Nephron progenitor cell (in vitro differentiated cells): ENCODE results near the gene CSMD2.

Source experiments
- DNase-seq: peaks from one replicate; pipeline ENCODE4 v3.0.0; 2021
- H3K27ac Mint-ChIP-seq: 2 replicates; pipeline ENCODE4 v1.8.0; 2021; ENCODE audit warnings: mild to moderate bottlenecking, moderate library complexity, mixed read lengths
- H3K27me3 Mint-ChIP-seq: 2 replicates; pipeline ENCODE4 v1.8.0; 2021; ENCODE audit warnings: mild to moderate bottlenecking, low read depth, mixed read lengths; ENCODE audit not compliant: poor library complexity
- H3K36me3 Mint-ChIP-seq: 2 replicates; pipeline ENCODE4 v1.8.0; 2021; ENCODE audit warnings: low read depth, mixed read lengths
- H3K4me1 Mint-ChIP-seq: 2 replicates; pipeline ENCODE4 v1.8.0; 2021; ENCODE audit warnings: mixed read lengths
- H3K4me3 Mint-ChIP-seq: 2 replicates; pipeline ENCODE4 v1.8.0; 2021; ENCODE audit warnings: mild to moderate bottlenecking, moderate library complexity, mixed read lengths
- H3K9me3 Mint-ChIP-seq: 2 replicates; pipeline ENCODE4 v1.8.0; 2021; ENCODE audit warnings: mild to moderate bottlenecking, moderate library complexity, mixed read lengths
- TF ChIP-seq, protein P1 (sequence below): fragments of 200-600 bp; sonication (generic); IDR thresholded peaks from 2 replicates; pipeline ENCODE4 v1.5.0; 2021; ENCODE audit warnings: antibody characterized with exemption

Gene CSMD2

DNA sequence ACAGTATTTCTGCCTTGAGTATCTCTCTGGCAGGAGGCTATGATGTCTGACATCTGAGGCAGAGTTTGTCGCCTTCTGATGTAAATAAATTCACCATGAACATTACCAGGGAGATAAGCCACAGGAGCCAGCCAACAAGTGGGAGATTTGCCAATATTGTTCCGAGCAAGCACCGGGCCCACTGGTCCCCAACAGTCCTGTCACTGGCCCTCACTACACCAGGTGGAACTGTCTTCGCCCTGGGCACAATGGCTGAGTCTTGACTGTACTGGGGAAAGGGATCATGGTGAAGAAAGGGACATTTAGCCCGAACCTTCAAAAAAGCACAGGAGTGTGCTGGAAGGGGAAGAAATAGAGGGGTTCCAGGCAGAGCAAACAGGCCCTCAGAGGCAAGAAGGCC is 243.7 kb downstream of the CSMD2 start:
- no peak for DNase-seq
- peaks cover 8% of the 10 kb centered on the region for H3K27me3 Mint-ChIP-seq
- no peak overlapping the region for H3K4me3 Mint-ChIP-seq
- TF ChIP-seq, protein P1, sequence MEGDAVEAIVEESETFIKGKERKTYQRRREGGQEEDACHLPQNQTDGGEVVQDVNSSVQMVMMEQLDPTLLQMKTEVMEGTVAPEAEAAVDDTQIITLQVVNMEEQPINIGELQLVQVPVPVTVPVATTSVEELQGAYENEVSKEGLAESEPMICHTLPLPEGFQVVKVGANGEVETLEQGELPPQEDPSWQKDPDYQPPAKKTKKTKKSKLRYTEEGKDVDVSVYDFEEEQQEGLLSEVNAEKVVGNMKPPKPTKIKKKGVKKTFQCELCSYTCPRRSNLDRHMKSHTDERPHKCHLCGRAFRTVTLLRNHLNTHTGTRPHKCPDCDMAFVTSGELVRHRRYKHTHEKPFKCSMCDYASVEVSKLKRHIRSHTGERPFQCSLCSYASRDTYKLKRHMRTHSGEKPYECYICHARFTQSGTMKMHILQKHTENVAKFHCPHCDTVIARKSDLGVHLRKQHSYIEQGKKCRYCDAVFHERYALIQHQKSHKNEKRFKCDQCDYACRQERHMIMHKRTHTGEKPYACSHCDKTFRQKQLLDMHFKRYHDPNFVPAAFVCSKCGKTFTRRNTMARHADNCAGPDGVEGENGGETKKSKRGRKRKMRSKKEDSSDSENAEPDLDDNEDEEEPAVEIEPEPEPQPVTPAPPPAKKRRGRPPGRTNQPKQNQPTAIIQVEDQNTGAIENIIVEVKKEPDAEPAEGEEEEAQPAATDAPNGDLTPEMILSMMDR = no peak
- peaks cover 15% of the 10 kb centered on the region for H3K9me3 Mint-ChIP-seq
- H3K36me3 Mint-ChIP-seq = no peaks in the 10 kb centered on the region
- H3K27ac Mint-ChIP-seq = no peak overlapping the region
- H3K4me1 Mint-ChIP-seq = peaks cover 10% of the 10 kb centered on the region

DNA sequence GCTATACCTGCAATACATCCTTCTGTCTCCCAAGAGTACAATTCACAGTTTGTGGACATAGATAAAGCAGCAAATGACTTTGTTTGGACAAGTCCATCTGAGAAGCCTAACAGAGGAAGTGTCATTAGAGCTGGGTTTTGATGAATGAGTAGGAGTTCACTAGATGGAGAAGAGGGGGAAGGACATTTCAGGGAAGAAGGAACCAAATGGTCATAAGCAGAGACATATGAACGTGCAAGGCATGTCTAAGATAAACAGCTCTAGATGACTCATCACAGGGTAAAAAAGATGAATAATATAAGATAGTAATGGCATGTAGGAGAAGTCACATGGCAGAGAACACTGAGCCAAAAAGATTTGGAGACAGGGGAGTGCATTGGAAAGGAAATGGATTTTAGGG is 246.7 kb downstream of the CSMD2 start:
- H3K27ac Mint-ChIP-seq = no peak overlapping the region
- H3K4me3 Mint-ChIP-seq = no peak overlapping the region
- TF ChIP-seq, protein P1 = no peak
- H3K4me1 Mint-ChIP-seq = peaks cover 9% of the 10 kb centered on the region
- no peak for DNase-seq
- no peaks in the 10 kb centered on the region for H3K9me3 Mint-ChIP-seq
- no peaks in the 10 kb centered on the region for H3K36me3 Mint-ChIP-seq
- peaks cover 8% of the 10 kb centered on the region for H3K27me3 Mint-ChIP-seq

DNA sequence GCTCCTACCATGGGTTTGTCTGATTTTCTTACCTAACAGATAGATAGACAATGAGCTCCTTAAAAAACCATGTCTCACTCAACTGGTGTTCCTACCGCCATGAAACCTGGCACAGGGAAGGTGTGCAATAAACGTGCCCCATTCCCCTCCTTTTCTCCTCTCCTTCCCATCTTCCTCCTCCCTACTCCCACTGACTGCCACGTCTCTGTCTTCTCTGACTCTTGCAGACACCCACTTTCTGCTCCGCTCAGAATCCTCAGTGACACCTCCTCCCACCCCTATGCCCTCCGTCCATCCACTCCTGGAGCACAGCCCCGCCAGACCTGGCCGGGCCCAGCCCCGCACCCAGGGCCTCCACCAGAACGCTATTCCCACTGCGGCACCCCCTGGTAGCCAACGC is 248.2 kb downstream of the CSMD2 start:
- no peaks in the 10 kb centered on the region for H3K36me3 Mint-ChIP-seq
- H3K4me1 Mint-ChIP-seq = peaks cover 9% of the 10 kb centered on the region
- TF ChIP-seq, protein P1 = no peak
- DNase-seq = no peak
- no peak overlapping the region for H3K27ac Mint-ChIP-seq
- no peak overlapping the region for H3K4me3 Mint-ChIP-seq
- H3K9me3 Mint-ChIP-seq = no peaks in the 10 kb centered on the region
- H3K27me3 Mint-ChIP-seq = peaks cover 3% of the 10 kb centered on the region

DNA sequence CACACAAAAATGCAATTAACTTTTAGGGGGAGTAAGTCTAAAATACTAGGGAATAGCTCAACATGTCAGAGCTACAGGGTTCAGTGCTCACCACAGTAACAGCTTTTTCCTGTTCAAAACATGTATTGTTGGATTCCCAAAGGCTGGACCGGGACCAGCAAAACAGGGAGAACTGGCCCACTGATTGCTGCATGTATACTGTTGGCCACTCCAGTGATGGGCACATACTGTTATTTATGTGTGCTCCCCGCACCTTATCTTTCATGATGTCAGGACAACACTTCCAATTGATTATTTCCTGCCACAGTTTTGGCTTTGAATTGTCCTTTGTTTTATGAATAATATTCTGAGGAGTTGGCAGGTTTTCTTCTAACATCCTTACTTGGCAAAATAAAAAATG is 250.5 kb downstream of the CSMD2 start:
- no peaks in the 10 kb centered on the region for H3K9me3 Mint-ChIP-seq
- no peak overlapping the region for H3K4me3 Mint-ChIP-seq
- no peak for DNase-seq
- no peak overlapping the region for H3K27ac Mint-ChIP-seq
- H3K27me3 Mint-ChIP-seq = no peaks in the 10 kb centered on the region
- no peaks in the 10 kb centered on the region for H3K36me3 Mint-ChIP-seq
- H3K4me1 Mint-ChIP-seq = peaks cover 9% of the 10 kb centered on the region
- TF ChIP-seq, protein P1 = no peak

DNA sequence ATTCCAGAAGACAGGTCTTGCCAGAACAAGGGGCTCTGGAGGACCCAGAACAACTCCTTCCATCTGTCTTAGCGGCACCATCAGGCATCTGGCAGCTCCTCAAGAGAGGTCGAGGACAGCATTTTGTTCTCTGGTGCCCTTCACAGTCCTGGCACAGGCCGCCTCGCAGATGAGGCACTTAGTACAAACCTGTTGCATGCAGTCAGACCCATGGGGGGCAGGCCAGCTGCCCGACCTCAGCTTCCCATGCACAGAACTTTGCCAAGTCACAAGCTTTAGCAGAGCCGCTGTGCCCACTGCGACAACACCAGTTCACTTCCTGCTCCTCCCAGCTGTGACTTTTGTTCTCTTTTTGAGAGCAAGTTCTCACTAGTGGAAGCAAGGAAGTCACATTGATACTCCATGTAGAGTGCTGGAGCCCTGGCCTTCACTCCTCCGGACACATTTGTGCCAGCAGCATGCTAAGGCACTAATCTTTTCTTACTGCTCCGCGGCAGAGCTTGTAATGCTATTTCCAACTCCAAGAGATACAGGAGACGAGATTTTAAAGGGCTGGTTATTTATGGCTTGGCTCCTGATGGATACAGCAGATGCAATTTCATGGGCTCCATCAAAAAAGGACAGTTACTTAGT is 256.6 kb downstream of the CSMD2 start:
- Mint-ChIP-seq H3K27me3 (no peaks in the 10 kb centered on the region), H3K27ac (no peak overlapping the region), H3K9me3 (no peaks in the 10 kb centered on the region), H3K4me3 (no peak overlapping the region), H3K36me3 (no peaks in the 10 kb centered on the region), H3K4me1 (no peaks in the 10 kb centered on the region)
- DNase-seq = no peak
- TF ChIP-seq, protein P1 = no peak

DNA sequence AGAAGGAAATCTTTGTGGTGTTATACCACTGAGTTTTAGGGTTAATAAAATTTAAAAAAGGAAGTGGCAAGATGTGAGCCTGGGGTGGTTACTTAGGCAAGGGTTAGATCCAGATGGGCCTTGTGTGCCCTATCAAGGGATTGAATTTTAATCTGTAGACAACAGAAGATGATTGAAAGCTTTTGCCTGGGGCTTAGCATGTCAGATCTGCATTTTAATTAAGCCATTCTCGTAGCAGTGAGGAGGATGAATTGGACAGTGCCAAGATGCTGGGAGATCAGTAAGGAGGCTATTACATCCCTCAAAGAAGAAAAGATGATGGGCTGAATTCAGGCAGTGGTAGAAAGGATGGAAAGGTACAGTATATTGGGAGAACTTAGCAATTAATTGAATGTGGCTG is 258.9 kb downstream of the CSMD2 start:
- Mint-ChIP-seq H3K27me3 (no peaks in the 10 kb centered on the region), H3K4me3 (no peak overlapping the region), H3K27ac (no peak overlapping the region), H3K36me3 (no peaks in the 10 kb centered on the region), H3K4me1 (peaks cover 7% of the 10 kb centered on the region), H3K9me3 (no peaks in the 10 kb centered on the region)
- DNase-seq = no peak
- TF ChIP-seq, protein P1 = no peak
